Myocyte (in vitro differentiated cells): ENCODE measurements around the gene SPG7. TPM values are rescaled to one million over a fixed set of nuclear protein-coding genes. Genes with fewer than 3 reads are reported as not detected.

Experiments used
- DNase-seq: peaks from one replicate; pipeline ENCODE4 v3.0.0-alpha.2; 2012; ENCODE audit warnings: low read depth
- total RNA-seq: library from RNA; depleted of rRNA; stranded (reverse); fragments of >200 nt; gene quantifications from 2 replicates; pipeline ENCODE4 v1.2.3, GENCODE V29; 2014

SPG7 gene
- total RNA-seq, 1 donor from 2014 or later, result 196 TPM

GRCh38 chr16:89595330-89596060, 87.3 kb downstream of the SPG7 start:
- no peak for DNase-seq

DNA sequence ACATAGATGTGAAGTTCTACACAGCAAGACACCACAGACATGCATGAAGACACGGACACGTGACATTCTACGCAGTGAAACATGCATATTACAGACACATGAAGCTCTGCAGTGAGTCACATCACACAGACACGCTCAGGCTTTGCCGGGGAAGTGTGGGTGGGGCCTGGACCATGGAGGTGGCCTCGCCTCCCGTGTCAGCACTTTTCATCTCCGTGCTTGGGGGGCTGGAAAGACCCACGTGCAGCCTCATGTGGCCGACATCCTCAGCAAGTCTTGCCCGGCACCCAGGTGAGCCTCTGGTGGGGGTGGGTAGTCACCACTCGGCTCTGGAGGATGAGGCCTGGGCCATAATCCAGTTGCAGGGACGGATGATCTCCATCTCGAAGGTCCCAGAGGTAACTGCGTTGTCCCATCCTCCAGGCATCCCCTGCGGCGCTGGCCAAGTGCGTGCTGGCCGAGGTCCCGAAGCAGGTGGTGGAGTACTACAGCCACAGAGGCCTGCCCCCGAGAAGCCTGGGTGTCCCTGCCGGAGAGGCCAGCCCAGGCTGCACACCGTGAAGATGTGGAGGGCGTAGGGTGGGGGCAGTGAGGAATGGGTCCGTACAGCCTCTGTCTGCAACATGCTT, 88.0 kb downstream of the SPG7 start:
- DNase-seq, result no peak

GRCh38 chr16:89596957-89597649, 88.9 kb downstream of the SPG7 start:
- no peak for DNase-seq

- DNase-seq, result peak; percentile 43
Measured at GRCh38 chr16:89598199-89598598, 90.0 kb downstream of the SPG7 start.

GRCh38 chr16:89599451-89599858, 91.3 kb downstream of the SPG7 start:
- no peak for DNase-seq

GRCh38 chr16:89599902-89600301, 91.7 kb downstream of the SPG7 start:
- DNase-seq, result no peak

DNA sequence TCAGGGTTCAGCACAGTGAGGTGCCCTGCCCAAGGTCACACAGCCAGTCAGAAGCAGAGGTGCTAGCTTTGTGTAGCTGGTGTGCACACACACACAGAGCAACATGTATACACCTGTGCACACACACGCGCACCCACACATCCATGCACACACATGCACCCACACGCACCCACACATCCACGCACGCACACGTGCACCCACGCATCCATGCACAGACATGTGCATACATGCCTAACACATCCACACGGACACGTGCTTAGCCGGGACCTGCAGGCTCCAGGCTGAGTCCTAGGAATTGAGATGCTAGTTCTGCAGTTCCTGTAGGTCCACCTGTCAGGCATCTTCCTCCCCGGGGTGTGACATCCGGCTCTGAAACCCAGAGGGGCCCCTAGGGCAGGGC, 92.2 kb downstream of the SPG7 start:
- no peak for DNase-seq

GRCh38 chr16:89600956-89601355, 92.8 kb downstream of the SPG7 start:
- no peak for DNase-seq

DNA sequence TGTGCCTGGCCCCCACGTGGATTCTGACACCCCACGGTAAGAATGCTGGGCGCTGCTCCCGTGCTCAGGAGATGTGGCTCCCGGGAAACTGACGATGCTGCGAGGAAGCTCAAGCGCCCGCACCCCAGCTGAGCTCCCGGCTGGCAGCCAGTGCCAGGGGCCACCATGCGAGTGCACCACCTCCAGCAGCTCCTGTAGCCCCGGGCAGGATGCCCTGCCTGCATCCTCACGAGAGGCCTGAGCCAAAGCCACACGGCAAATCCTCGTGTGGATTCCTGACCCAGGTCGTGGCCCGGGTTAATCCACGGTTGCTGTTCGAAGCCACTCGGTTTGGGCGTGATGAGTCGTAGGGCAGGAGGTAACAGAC, 93.7 kb downstream of the SPG7 start:
- no peak for DNase-seq

GRCh38 chr16:89602273-89602951, 94.2 kb downstream of the SPG7 start:
- peak; percentile 47 for DNase-seq

GRCh38 chr16:89602952-89603590, 94.9 kb downstream of the SPG7 start:
- no peak for DNase-seq

GRCh38 chr16:89604764-89605163, 96.6 kb downstream of the SPG7 start:
- no peak for DNase-seq

GRCh38 chr16:89605186-89605970, 97.2 kb downstream of the SPG7 start:
- DNase-seq, result no peak

DNA sequence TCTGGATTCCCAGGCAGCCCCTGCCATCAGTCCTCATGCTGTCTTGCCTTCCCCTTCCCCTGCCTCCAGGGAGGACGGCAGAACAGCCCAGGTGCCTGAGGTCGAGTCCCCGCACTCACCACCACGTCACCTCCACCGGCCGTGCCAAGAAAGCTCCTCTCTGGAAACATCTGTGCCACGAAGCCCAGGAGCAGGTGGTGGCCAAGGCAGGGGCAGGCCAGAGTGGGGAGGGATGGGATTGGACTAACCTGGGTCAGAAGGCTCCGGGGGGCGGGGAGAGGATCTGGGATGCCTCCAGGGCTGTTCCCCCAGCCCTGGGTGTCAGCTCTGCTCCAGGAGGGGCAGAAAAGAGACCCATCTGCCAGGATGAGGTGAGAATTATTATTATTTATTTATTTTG, 97.8 kb downstream of the SPG7 start:
- no peak for DNase-seq

Other genes starting within 250 kb of the SPG7 start
- 34.2 and 37.1 TPM in 2 replicates for gene ANKRD11, start 17.8 kb upstream of the SPG7 start, total RNA-seq
- 4,195 and 7,550 TPM in 2 replicates for gene RPL13, start 52.3 kb downstream of the SPG7 start, total RNA-seq
- 8.1 and 10.8 TPM in 2 replicates for gene CPNE7, start 67.4 kb downstream of the SPG7 start, total RNA-seq
- gene DPEP1, start 105.2 kb downstream of the SPG7 start, total RNA-seq, result not detected in 2 replicates
- gene CHMP1A, start 149.3 kb downstream of the SPG7 start, total RNA-seq, result 60.6 and 74.7 TPM in 2 replicates
- 4.1 and 7.1 TPM in 2 replicates for gene SPATA33, start 149.4 kb downstream of the SPG7 start, total RNA-seq
- gene CDK10, start 178.3 kb downstream of the SPG7 start, total RNA-seq, result 43.3 and 43.6 TPM in 2 replicates
- 15.0 and 15.4 TPM in 2 replicates for gene SPATA2L, start 193.3 kb downstream of the SPG7 start, total RNA-seq
- gene VPS9D1, start 212.5 kb downstream of the SPG7 start, total RNA-seq, result 10.5 and 10.6 TPM in 2 replicates
- gene ZNF276, start 213.1 kb downstream of the SPG7 start, total RNA-seq, result 11.3 and 19.8 TPM in 2 replicates